HEK293T (cell line): Measurements from ENCODE around the gene BEND5.

Experiments used
- FOXK2 ChIP-seq: fragments of 450-650 bp; IDR thresholded peaks from 2 replicates; pipeline ENCODE4 v1.6.1; 2016; ENCODE audit warnings: mild to moderate bottlenecking
- HDGF ChIP-seq: fragments of 450-650 bp; IDR thresholded peaks from 2 replicates; pipeline ENCODE4 v1.6.1; 2017; ENCODE audit warnings: antibody characterized with exemption, borderline replicate concordance
- L3MBTL2 ChIP-seq: fragments of 450-650 bp; conservative IDR thresholded peaks from 2 replicates; pipeline ENCODE4 v1.6.1; 2016; ENCODE audit warnings: mild to moderate bottlenecking
- LEF1 ChIP-seq: fragments of 450-650 bp; IDR thresholded peaks from 2 replicates; pipeline ENCODE4 v1.6.1; 2017; ENCODE audit warnings: mild to moderate bottlenecking, borderline replicate concordance
- TARDBP ChIP-seq: fragments of 450-650 bp; IDR thresholded peaks from 2 replicates; pipeline ENCODE4 v1.6.1; 2016
- ZNF384 ChIP-seq: fragments of 450-650 bp; IDR thresholded peaks from 2 replicates; pipeline ENCODE4 v1.6.1; 2016

GRCh38 chr1:48777219-48777895 lies 666 bp upstream of the BEND5 start:
- TF ChIP-seq TARDBP (no peak), FOXK2 (no peak), LEF1 (no peak), HDGF (no peak), L3MBTL2 (no peak), ZNF384 (no peak)
